GM18526 (cell line): ENCODE results near the gene CACNA1G.

Experiments
- POLR2A ChIP-seq: IDR thresholded peaks from 3 replicates; pipeline ENCODE4 v1.6.1; 2011; ENCODE audit not compliant: insufficient read length; ENCODE audit errors: extremely low read depth

CACNA1G gene

GRCh38 chr17:50640686-50641351 lies 80.3 kb downstream of the CACNA1G start:
- TF ChIP-seq POLR2A: no peak

- no peak for TF ChIP-seq POLR2A
Measured at GRCh38 chr17:50641357-50641756, 80.8 kb downstream of the CACNA1G start.

GRCh38 chr17:50642071-50642721 lies 81.7 kb downstream of the CACNA1G start:
- TF ChIP-seq POLR2A: no peak

GRCh38 chr17:50642722-50643656 lies 82.5 kb downstream of the CACNA1G start:
- TF ChIP-seq POLR2A: no peak

GRCh38 chr17:50645748-50646682 lies 85.5 kb downstream of the CACNA1G start:
- no peak for TF ChIP-seq POLR2A

- TF ChIP-seq POLR2A: no peak
Measured at GRCh38 chr17:50647187-50647586, 86.7 kb downstream of the CACNA1G start.

GRCh38 chr17:50649042-50649908 lies 88.8 kb downstream of the CACNA1G start:
- TF ChIP-seq POLR2A: no peak

- TF ChIP-seq POLR2A: no peak
Measured at GRCh38 chr17:50651661-50652060, 91.1 kb downstream of the CACNA1G start.

- TF ChIP-seq POLR2A: no peak
Measured at GRCh38 chr17:50653738-50654137, 93.2 kb downstream of the CACNA1G start.

GRCh38 chr17:50656509-50656908 lies 96.0 kb downstream of the CACNA1G start:
- TF ChIP-seq POLR2A: no peak

- no peak for TF ChIP-seq POLR2A
Measured at GRCh38 chr17:50657054-50657453, 96.5 kb downstream of the CACNA1G start.

GRCh38 chr17:50657627-50658026 lies 97.1 kb downstream of the CACNA1G start:
- no peak for TF ChIP-seq POLR2A

GRCh38 chr17:50658616-50659015 lies 98.1 kb downstream of the CACNA1G start:
- no peak for TF ChIP-seq POLR2A

- TF ChIP-seq POLR2A: no peak
Measured at GRCh38 chr17:50659179-50659578, 98.7 kb downstream of the CACNA1G start.
